A673 (cell line): ENCODE measurements around the gene ZCCHC24.

ENCODE experiments used
- CTCF ChIP-seq: fragments of 300-800, 200-600 bp; sonication (generic); conservative IDR thresholded peaks from 2 replicates; pipeline ENCODE4 v1.5.1; 2017; ENCODE audit warnings: low read depth, mild to moderate bottlenecking, antibody characterized with exemption, low read length, moderate library complexity, mixed read lengths
- EZH2 ChIP-seq: fragments of 200-600 bp; sonication (generic); IDR thresholded peaks from 2 replicates; pipeline ENCODE4 v1.6.1; 2017; ENCODE audit warnings: borderline replicate concordance, low read depth, mild to moderate bottlenecking, mixed read lengths, antibody characterized with exemption, low read length; ENCODE audit not compliant: poor library complexity, severe bottlenecking

DNA sequence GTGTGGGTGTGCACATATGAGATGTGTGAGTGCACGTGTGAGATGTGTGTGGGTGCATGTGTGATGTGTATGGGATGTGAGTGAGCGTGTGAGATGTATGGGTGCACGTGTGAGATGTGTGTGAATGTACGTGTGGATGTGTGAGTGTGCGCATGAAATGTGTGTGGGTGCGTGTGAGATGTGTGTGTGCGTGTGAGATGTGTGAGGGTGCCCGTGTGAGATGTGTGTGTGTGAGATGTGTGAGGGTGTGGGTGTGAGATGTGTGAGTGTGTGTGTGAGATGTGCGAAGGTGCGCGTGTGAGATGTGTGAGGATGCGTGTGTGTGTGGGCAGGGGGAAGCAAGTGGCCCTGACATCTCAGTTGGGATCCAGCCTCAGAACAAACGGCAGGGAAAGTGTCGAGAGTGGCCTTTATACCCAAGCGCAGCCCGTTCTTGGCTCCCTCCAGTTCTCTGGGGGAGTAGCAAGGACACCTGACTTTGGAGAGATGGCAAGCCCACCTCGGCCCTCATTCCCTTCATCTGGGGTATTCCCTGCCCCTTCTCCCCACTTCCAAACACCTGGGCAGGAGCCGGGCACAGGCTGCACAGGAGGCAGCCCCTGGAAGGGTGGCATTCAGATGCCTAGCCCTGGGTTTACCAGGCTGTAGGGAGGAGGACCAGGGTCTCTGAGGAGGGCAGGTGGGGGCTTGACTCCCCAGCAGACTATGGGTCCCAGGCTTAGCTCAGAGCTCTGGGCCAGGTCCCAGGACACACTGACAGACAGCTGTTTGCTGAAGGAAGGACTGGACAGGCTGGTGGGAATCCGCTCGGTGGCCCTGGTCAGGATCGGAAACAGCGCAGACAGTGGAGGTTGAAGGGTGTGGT lies 66.5 kb downstream of the ZCCHC24 start:
- no peak for TF ChIP-seq CTCF
- no peak for TF ChIP-seq EZH2
